Testis (tissue), 2 donors: ENCODE measurements around the gene TJP2.

Source experiments
- POLR2A ChIP-seq: fragments of 450-650 bp; IDR thresholded peaks from one replicate; pipeline ENCODE4 v1.6.1; 2017; ENCODE audit warnings: antibody characterized with exemption, mild to moderate bottlenecking, moderate library complexity
- TF ChIP-seq, protein P1 (sequence below), 3 experiments: fragments of 450-650 bp in 2 of 3; fragments of 200-600 bp in 1 of 3; sonication (generic) in 1 of 3; IDR thresholded peaks; one replicate each; pipeline ENCODE4 v1.5.1; 2016 to 2019; ENCODE audit warnings: antibody characterized with exemption in 3 of 3, mild to moderate bottlenecking in 2 of 3, moderate library complexity in 1 of 3

DNA sequence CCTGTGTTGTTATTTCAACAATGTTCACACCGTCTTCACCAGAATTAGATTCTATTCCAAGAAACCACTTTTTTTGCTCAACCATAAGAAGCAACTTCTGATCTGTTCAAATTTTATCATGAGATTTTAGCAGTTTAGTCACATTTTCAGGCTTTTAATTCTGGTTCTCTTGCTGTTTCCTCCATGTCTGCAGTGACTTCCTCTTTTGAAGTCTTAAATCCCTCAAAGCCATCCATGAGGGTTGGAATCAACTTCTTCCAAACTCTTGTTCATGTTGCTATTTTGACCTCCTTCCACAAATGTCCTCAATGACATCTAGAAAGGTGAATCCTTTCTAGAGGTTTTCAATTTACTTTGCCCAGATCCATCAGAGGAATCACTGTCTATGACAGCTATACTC is 125.2 kb downstream of the TJP2 start:
- TF ChIP-seq, protein P1, sequence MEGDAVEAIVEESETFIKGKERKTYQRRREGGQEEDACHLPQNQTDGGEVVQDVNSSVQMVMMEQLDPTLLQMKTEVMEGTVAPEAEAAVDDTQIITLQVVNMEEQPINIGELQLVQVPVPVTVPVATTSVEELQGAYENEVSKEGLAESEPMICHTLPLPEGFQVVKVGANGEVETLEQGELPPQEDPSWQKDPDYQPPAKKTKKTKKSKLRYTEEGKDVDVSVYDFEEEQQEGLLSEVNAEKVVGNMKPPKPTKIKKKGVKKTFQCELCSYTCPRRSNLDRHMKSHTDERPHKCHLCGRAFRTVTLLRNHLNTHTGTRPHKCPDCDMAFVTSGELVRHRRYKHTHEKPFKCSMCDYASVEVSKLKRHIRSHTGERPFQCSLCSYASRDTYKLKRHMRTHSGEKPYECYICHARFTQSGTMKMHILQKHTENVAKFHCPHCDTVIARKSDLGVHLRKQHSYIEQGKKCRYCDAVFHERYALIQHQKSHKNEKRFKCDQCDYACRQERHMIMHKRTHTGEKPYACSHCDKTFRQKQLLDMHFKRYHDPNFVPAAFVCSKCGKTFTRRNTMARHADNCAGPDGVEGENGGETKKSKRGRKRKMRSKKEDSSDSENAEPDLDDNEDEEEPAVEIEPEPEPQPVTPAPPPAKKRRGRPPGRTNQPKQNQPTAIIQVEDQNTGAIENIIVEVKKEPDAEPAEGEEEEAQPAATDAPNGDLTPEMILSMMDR (IDR thresholded peaks at IDR 0.05): no peak
- no peak for TF ChIP-seq POLR2A
